IMR-90 (cell line): ENCODE measurements around the gene FOXP1. TPM values are rescaled to one million over a fixed set of nuclear protein-coding genes. Genes with fewer than 3 reads are reported as not detected.

ENCODE experiments used
- ATAC-seq: fragments of 200-7000 bp; cut with Tn5 transposase; 2 replicates; pipeline ENCODE4 v1.9.1; 2020; ENCODE audit warnings: low read depth, mild to moderate bottlenecking, moderate library complexity
- BruUV-seq: library from RNA; stranded (reverse); fragments of 400-500 nt; replicated peaks from 2 replicates; lab custom pipeline; 2021; lab: Mats Ljungman, UMichigan
- CTCF ChIA-PET: fragments of 300-600 bp; formaldehyde crosslinking; extraction: SDS; loops from one replicate; lab custom pipeline; 2021; ENCODE audit warnings: antibody characterized with exemption; lab: Yijun Ruan, JAX
- POLR2A ChIA-PET: fragments of 300-600 bp; sonication (Branson Sonifier 250); formaldehyde crosslinking; loops from one replicate; lab custom pipeline; 2022; ENCODE audit warnings: antibody characterized with exemption; ENCODE audit not compliant: unreplicated experiment; lab: Charles Lee
- DNase-seq: peaks from one replicate; pipeline ENCODE4 v3.0.0; 2013
- H2AFZ ChIP-seq: replicated peaks from 2 replicates; pipeline ENCODE3; 2013; ENCODE audit warnings: low read length, mild to moderate bottlenecking; ENCODE audit not compliant: poor library complexity
- H2AK5ac ChIP-seq: 2 replicates; pipeline ENCODE4 v1.6.1; 2013; ENCODE audit warnings: low read depth, low read length, inconsistent platforms
- H2AK9ac ChIP-seq: replicated peaks from 2 replicates; pipeline ENCODE3; 2013; ENCODE audit warnings: mild to moderate bottlenecking, low read depth, low read length, moderate library complexity; ENCODE audit not compliant: poor library complexity
- H2BK120ac ChIP-seq: 2 replicates; pipeline ENCODE4 v1.6.1; 2013; ENCODE audit warnings: low read depth, low read length, inconsistent platforms
- H2BK15ac ChIP-seq: 3 replicates; pipeline ENCODE4 v1.6.1; 2013; ENCODE audit warnings: low read depth, low read length, inconsistent platforms
- H2BK20ac ChIP-seq: 2 replicates; pipeline ENCODE4 v1.6.1; 2013; ENCODE audit warnings: low read depth, mild to moderate bottlenecking, inconsistent platforms, low read length, moderate library complexity
- H2BK5ac ChIP-seq: 2 replicates; pipeline ENCODE4 v1.6.1; 2013; ENCODE audit warnings: mild to moderate bottlenecking, low read depth, low read length, inconsistent platforms; ENCODE audit not compliant: poor library complexity, severe bottlenecking
- H3K14ac ChIP-seq: replicated peaks from 2 replicates; pipeline ENCODE4 v1.6.1; 2013; ENCODE audit warnings: low read depth, low read length, inconsistent platforms
- H3K18ac ChIP-seq: 2 replicates; pipeline ENCODE4 v1.6.1; 2013; ENCODE audit warnings: low read depth, low read length, control low read depth
- H3K23ac ChIP-seq: 2 replicates; pipeline ENCODE4 v1.6.1; 2013; ENCODE audit warnings: low read depth, low read length, inconsistent platforms
- H3K27ac ChIP-seq: 2 replicates; pipeline ENCODE4 v1.5.1; 2013; ENCODE audit warnings: mild to moderate bottlenecking, control low read depth, low read length; ENCODE audit not compliant: insufficient read depth
- H3K27me3 ChIP-seq: 2 replicates; pipeline ENCODE4 v1.6.1; 2013; ENCODE audit warnings: low read length; ENCODE audit not compliant: control insufficient read depth, insufficient read depth
- H3K36me3 ChIP-seq: 2 replicates; pipeline ENCODE4 v1.6.1; 2013; ENCODE audit warnings: low read length, mixed read lengths; ENCODE audit not compliant: control insufficient read depth, insufficient read depth
- H3K4ac ChIP-seq: 2 replicates; pipeline ENCODE4 v1.6.1; 2013; ENCODE audit warnings: low read depth, low read length, inconsistent platforms
- H3K4me1 ChIP-seq: 2 replicates; pipeline ENCODE4 v1.6.1; 2013; ENCODE audit warnings: low read length, mixed read lengths; ENCODE audit not compliant: control insufficient read depth, insufficient read depth
- H3K4me2 ChIP-seq: 2 replicates; pipeline ENCODE4 v1.6.1; 2013; ENCODE audit warnings: low read depth, mild to moderate bottlenecking, control low read depth, low read length, moderate library complexity
- H3K4me3 ChIP-seq: 2 replicates; pipeline ENCODE4 v1.5.1; 2013; ENCODE audit warnings: low read depth, mild to moderate bottlenecking, control low read depth, low read length, moderate library complexity; ENCODE audit not compliant: insufficient read depth
- H3K56ac ChIP-seq: 2 replicates; pipeline ENCODE4 v1.6.1; 2013; ENCODE audit warnings: low read length, inconsistent platforms; ENCODE audit not compliant: insufficient read depth; ENCODE audit errors: extremely low read depth
- H3K79me1 ChIP-seq, 2 experiments: 2 replicates each; pipeline ENCODE4 v1.6.1; 2013; ENCODE audit warnings: low read length in 2 of 2, inconsistent platforms in 1 of 2, low read depth in 1 of 2
- H3K9ac ChIP-seq: 2 replicates; pipeline ENCODE4 v1.6.1; 2013; ENCODE audit warnings: low read depth, low read length, control low read depth
- H3K9me1 ChIP-seq: 2 replicates; pipeline ENCODE4 v1.6.1; 2013; ENCODE audit warnings: low read length, inconsistent platforms; ENCODE audit not compliant: insufficient read depth
- H3K9me3 ChIP-seq: 2 replicates; pipeline ENCODE4 v1.6.1; 2013; ENCODE audit warnings: low read length; ENCODE audit not compliant: control insufficient read depth, insufficient read depth
- H4K20me1 ChIP-seq: 2 replicates; pipeline ENCODE4 v1.6.1; 2013; ENCODE audit warnings: low read length, inconsistent platforms; ENCODE audit not compliant: insufficient read depth
- H4K5ac ChIP-seq: 2 replicates; pipeline ENCODE4 v1.6.1; 2013; ENCODE audit warnings: mild to moderate bottlenecking, low read depth, low read length, control low read depth
- H4K8ac ChIP-seq, 2 experiments: 2 replicates each; pipeline ENCODE4 v1.6.1; 2013; ENCODE audit warnings: low read depth in 2 of 2, low read length in 2 of 2, control low read depth in 1 of 2, inconsistent platforms in 1 of 2
- H4K91ac ChIP-seq: 2 replicates; pipeline ENCODE4 v1.6.1; 2013; ENCODE audit warnings: low read depth, low read length, inconsistent platforms; ENCODE audit not compliant: insufficient read depth
- CEBPB ChIP-seq: IDR thresholded peaks from 2 replicates; pipeline ENCODE4 v1.6.1; 2012; ENCODE audit warnings: low read depth, low read length, improper control_type of control experiment
- ELK1 ChIP-seq: fragments of 150-350 bp; IDR thresholded peaks from 2 replicates; pipeline ENCODE4 v1.6.1; 2016; ENCODE audit warnings: low read depth, mild to moderate bottlenecking, low read length, moderate library complexity, borderline replicate concordance
- RAD21 ChIP-seq: IDR thresholded peaks from 2 replicates; pipeline ENCODE4 v1.6.1; 2012; ENCODE audit warnings: low read length, improper control_type of control experiment
- WGBS, 2 experiments: methylation state at CpG; one replicate each; pipeline versions ENCODE4 v1.1.5 to v1.1.7; 2013; ENCODE audit warnings: missing lambda C conversion rate in 2 of 2; ENCODE audit not compliant: insufficient read length in 1 of 2; ENCODE audit errors: extremely low coverage in 2 of 2; 5-methylcytosine and 5-hydroxymethylcytosine counted together
- dilution Hi-C: fragments of 300-500 bp; cut with HindIII; formaldehyde crosslinking; loops from one replicate; pipeline ENCODE4 v1.14.3; 2018; ENCODE audit warnings: low sequenced_read_pairs; ENCODE audit not compliant: unreplicated experiment
- in situ Hi-C: fragments of 300-500 bp; cut with MboI; formaldehyde crosslinking; loops from 3 replicates; pipeline ENCODE4 v1.14.3; 2019; ENCODE audit warnings: low sequenced_read_pairs, inconsistent platforms, mixed read lengths
- intact Hi-C: fragments of 100-400 bp; cut with micrococcal nuclease; formaldehyde crosslinking; loops from 2 replicates; pipeline ENCODE4 v1.10.0; 2022
- polyA plus RNA-seq, 3 experiments: library from polyadenylated mRNA; depleted of rRNA; stranded (reverse); fragments of >200 nt; gene quantifications; 2 replicates each; pipeline ENCODE4 v1.2.3, GENCODE V29; 2012; ENCODE audit warnings: low replicate concordance in 1 of 3
- total RNA-seq: library from RNA; depleted of rRNA; stranded (reverse); fragments of >200 nt; gene quantifications from 2 replicates; pipeline ENCODE4 v1.2.3, GENCODE V29; 2012

Gene FOXP1
- total and polyA plus RNA-seq, 2 of the 4 experiments (the other 2 are of a cell fraction) = 37.0 to 132 TPM

DNA sequence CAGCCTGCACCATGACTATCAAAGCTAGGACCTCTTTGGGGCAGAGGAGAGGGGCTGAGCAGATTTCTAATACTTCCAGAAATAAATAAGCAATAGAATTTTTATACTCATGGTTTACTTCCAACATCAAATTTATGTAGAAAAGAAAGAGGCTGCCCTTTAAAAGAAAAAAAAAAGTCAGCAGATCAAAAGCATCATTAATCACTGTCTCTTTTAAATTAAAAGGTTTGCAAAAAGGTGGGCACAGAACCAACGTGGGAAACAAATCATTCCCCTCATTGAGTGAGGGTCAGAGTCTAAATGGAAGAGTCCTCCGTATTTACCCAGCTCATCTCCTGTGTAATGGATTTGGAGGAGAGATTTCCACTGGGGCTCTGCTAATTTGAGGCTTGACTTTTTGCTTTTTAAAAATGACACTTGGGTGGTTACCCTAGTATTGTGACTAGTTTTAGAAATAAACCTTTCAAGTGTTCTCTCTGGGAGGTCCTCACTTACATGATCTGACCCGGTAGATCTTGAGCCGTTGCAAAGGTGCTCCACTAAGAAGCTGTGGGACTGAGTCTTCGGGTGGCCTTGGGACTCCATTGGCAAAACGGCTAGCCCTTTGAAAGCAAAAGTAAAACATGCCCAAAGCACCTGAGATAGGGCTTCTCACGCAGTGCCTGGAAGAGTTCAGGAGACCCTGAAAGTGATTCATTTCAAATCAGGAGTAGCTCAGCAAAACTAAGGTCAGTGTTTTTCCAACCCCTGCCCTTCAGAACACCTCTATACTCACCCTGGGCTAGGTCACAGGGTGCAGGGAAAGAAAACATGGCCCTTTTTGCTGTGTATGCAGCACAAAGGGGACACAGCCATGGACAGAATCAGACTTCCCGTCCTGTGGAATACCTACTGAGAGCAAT, 320.9 kb downstream of the FOXP1 start (continued):
- no peak for TF ChIP-seq ELK1

GRCh38 chr3:71260782-71261181, 322.7 kb downstream of the FOXP1 start:
- no TSS peak for BruUV-seq
- no peak overlapping the region for H3K56ac ChIP-seq
- H2AK9ac ChIP-seq = no peak overlapping the region
- no peak overlapping the region for H2BK120ac ChIP-seq
- no peaks in the 10 kb centered on the region for H3K27me3 ChIP-seq
- no peak overlapping the region for H3K4me3 ChIP-seq
- H3K36me3 ChIP-seq = no peaks in the 10 kb centered on the region
- H2AFZ ChIP-seq = no peak overlapping the region
- no peak overlapping the region for H3K4ac ChIP-seq
- no peak overlapping the region for H3K4me2 ChIP-seq
- no peak overlapping the region for H2BK20ac ChIP-seq
- H4K8ac ChIP-seq = no peak overlapping the region
- ATAC-seq = no peak
- no peak overlapping the region for H3K14ac ChIP-seq
- in situ Hi-C loops (no loop called here), dilution Hi-C loops (no loop called here), intact Hi-C loops (no loop called here)
- no peak overlapping the region for H3K9ac ChIP-seq
- no peak overlapping the region for H3K23ac ChIP-seq
- no peak overlapping the region for H2BK15ac ChIP-seq
- H4K5ac ChIP-seq = no peak overlapping the region
- no peak overlapping the region for H3K18ac ChIP-seq
- H3K79me1 ChIP-seq = peaks cover 3 to 26% of the 10 kb centered on the region in 2 experiments; a peak in 2 of 4 replicates
- peaks cover 4% of the 10 kb centered on the region for H3K4me1 ChIP-seq
- POLR2A ChIA-PET = no interaction called here
- H4K20me1 ChIP-seq = no peaks in the 10 kb centered on the region
- CTCF ChIA-PET = no interaction called here
- WGBS, 2 experiments = no CpG with 5 or more reads among the region's 8 CpGs
- TF ChIP-seq CEBPB (0 out of 2 replicates have a peak, but pooled peaks have one; percentile 3), RAD21 (no peak)
- DNase-seq = no peak
- H3K9me1 ChIP-seq = peaks cover 4% of the 10 kb centered on the region
- H2AK5ac ChIP-seq = no peak overlapping the region
- no peak overlapping the region for H2BK5ac ChIP-seq
- no peaks in the 10 kb centered on the region for H3K9me3 ChIP-seq
- H4K91ac ChIP-seq = no peak overlapping the region
- no peak overlapping the region for H3K27ac ChIP-seq
